H1 (cell line): Measurements from ENCODE around the gene PKMYT1. TPM values are rescaled to one million over a fixed set of nuclear protein-coding genes. Genes with fewer than 3 reads are reported as not detected.

Experiments used
- CTCF ChIA-PET: fragments of 300-600 bp; sonication (Branson Sonifier 250); formaldehyde crosslinking; loops from one replicate; lab custom pipeline; 2021; ENCODE audit not compliant: partially characterized antibody; lab: Charles Lee
- POLR2A ChIA-PET: fragments of 300-600 bp; sonication (Branson Sonifier 250); formaldehyde crosslinking; loops from one replicate; lab custom pipeline; 2021; ENCODE audit warnings: inconsistent platforms; ENCODE audit not compliant: partially characterized antibody; lab: Charles Lee
- DNase-seq, 2 experiments: peaks; one replicate each; pipeline versions ENCODE4 v3.0.0 to v3.0.0-alpha.2; 2010 to 2022; ENCODE audit warnings: low spot score in 2 of 2, low read depth in 1 of 2, mixed read lengths in 1 of 2
- FAIRE-seq: peaks from 2 replicates; lab custom pipeline; 2011; peaks lifted over from hg19 to GRCh38; lab: Jason Lieb, UNC
- H2AFZ ChIP-seq: 2 replicates; pipeline ENCODE4 v1.8.1; 2012; ENCODE audit warnings: low read length, inconsistent platforms
- H2AK5ac ChIP-seq: 2 replicates; pipeline ENCODE4 v1.6.1; 2013; ENCODE audit warnings: low read depth, low read length
- H2BK120ac ChIP-seq: replicated peaks from 2 replicates; pipeline ENCODE3; 2013; ENCODE audit warnings: low read depth, low read length, inconsistent platforms
- H2BK12ac ChIP-seq: 2 replicates; pipeline ENCODE4 v1.6.1; 2013; ENCODE audit warnings: low read depth, low read length
- H2BK15ac ChIP-seq: 2 replicates; pipeline ENCODE4 v1.6.1; 2013; ENCODE audit warnings: low read length
- H2BK20ac ChIP-seq: 2 replicates; pipeline ENCODE4 v1.6.1; 2013; ENCODE audit warnings: low read length
- H2BK5ac ChIP-seq: 2 replicates; pipeline ENCODE4 v1.6.1; 2013; ENCODE audit warnings: low read depth, low read length
- H3K14ac ChIP-seq: 2 replicates; pipeline ENCODE4 v1.6.1; 2013; ENCODE audit warnings: inconsistent platforms; ENCODE audit not compliant: insufficient read length
- H3K18ac ChIP-seq: 2 replicates; pipeline ENCODE4 v1.6.1; 2013; ENCODE audit warnings: low read length; ENCODE audit errors: extremely low read depth
- H3K23ac ChIP-seq: 2 replicates; pipeline ENCODE4 v1.6.1; 2013; ENCODE audit warnings: inconsistent platforms; ENCODE audit not compliant: insufficient read length
- H3K23me2 ChIP-seq: 2 replicates; pipeline ENCODE4 v1.6.1; 2013; ENCODE audit warnings: low read depth, low read length
- H3K27ac ChIP-seq: 2 replicates; pipeline ENCODE4 v1.6.1; 2011; ENCODE audit warnings: low read depth, low read length, inconsistent platforms
- H3K27me3 ChIP-seq, 4 experiments: replicated peaks in 1 of 4; 1 replicate in 1 of 4; 2 replicates in 3 of 4; pipeline versions ENCODE4 v1.6.1 to v1.8.1; 2011 to 2013; ENCODE audit warnings: low read length in 3 of 4, mild to moderate bottlenecking in 3 of 4, inconsistent platforms in 2 of 4, mixed read lengths in 2 of 4, moderate library complexity in 1 of 4; ENCODE audit not compliant: control insufficient read depth in 3 of 4, insufficient read depth in 3 of 4; ENCODE audit errors: extremely low read depth in 1 of 4
- H3K36me3 ChIP-seq, 4 experiments: 2 replicates each; pipeline versions ENCODE4 v1.6.1 to v1.8.1; 2011 to 2013; ENCODE audit warnings: mild to moderate bottlenecking in 4 of 4, low read length in 3 of 4, moderate library complexity in 2 of 4, control low read depth in 1 of 4, inconsistent platforms in 1 of 4; ENCODE audit not compliant: insufficient read depth in 4 of 4, control insufficient read depth in 2 of 4
- H3K4ac ChIP-seq: replicated peaks from 2 replicates; pipeline ENCODE3; 2013; ENCODE audit warnings: low read length, low read depth, mixed read lengths, inconsistent platforms; ENCODE audit not compliant: insufficient read length
- H3K4me1 ChIP-seq, 4 experiments: replicated peaks in 1 of 4; 1 replicate in 1 of 4; 2 replicates in 3 of 4; pipeline versions ENCODE4 v1.6.1 to v1.8.1; 2011 to 2013; ENCODE audit warnings: low read length in 3 of 4, inconsistent platforms in 2 of 4, mixed read lengths in 1 of 4; ENCODE audit not compliant: insufficient read depth in 4 of 4, control insufficient read depth in 3 of 4
- H3K4me2 ChIP-seq, 2 experiments: 2 replicates each; pipeline versions ENCODE4 v1.6.1 to v1.8.1; 2011 to 2013; ENCODE audit warnings: low read depth in 2 of 2, low read length in 2 of 2, control low read depth in 1 of 2, inconsistent platforms in 1 of 2, mild to moderate bottlenecking in 1 of 2; ENCODE audit not compliant: insufficient read depth in 1 of 2
- H3K4me3 ChIP-seq, 4 experiments: fragments of 200-600, 300-600 bp in 1 of 4; sonication (generic), shearing (Covaris generic), sonication (Bioruptor Twin) in 1 of 4; 2 replicates each; pipeline versions ENCODE4 v1.5.1 to v1.8.1; 2011 to 2016; ENCODE audit warnings: low read length in 4 of 4, low read depth in 3 of 4, control low read depth in 2 of 4, inconsistent platforms in 2 of 4, mild to moderate bottlenecking in 2 of 4, mixed read lengths in 1 of 4, moderate library complexity in 1 of 4; ENCODE audit not compliant: insufficient read depth in 2 of 4; ENCODE audit errors: extremely low read depth in 1 of 4
- H3K56ac ChIP-seq: replicated peaks from 2 replicates; pipeline ENCODE3; 2013; ENCODE audit warnings: low read depth, mild to moderate bottlenecking, mixed read lengths, low read length, inconsistent platforms; ENCODE audit not compliant: insufficient read length
- H3K79me1 ChIP-seq: 2 replicates; pipeline ENCODE4 v1.6.1; 2013; ENCODE audit warnings: low read depth, low read length, control low read depth
- H3K79me2 ChIP-seq, 2 experiments: 2 replicates each; pipeline versions ENCODE4 v1.6.1 to v1.8.1; 2012 to 2013; ENCODE audit warnings: low read length in 2 of 2, mild to moderate bottlenecking in 2 of 2, inconsistent platforms in 1 of 2; ENCODE audit not compliant: insufficient read depth in 2 of 2, control insufficient read depth in 1 of 2
- H3K9ac ChIP-seq, 4 experiments: replicated peaks in 1 of 4; 1 replicate in 1 of 4; 2 replicates in 3 of 4; pipeline versions ENCODE4 v1.6.1 to v1.8.1; 2011 to 2013; ENCODE audit warnings: low read depth in 3 of 4, low read length in 3 of 4, control low read depth in 2 of 4, mild to moderate bottlenecking in 2 of 4, moderate library complexity in 2 of 4, inconsistent platforms in 1 of 4; ENCODE audit errors: extremely low read depth in 1 of 4
- H3K9me3 ChIP-seq, 2 experiments: 2 replicates each; pipeline versions ENCODE4 v1.6.1 to v1.8.1; 2012 to 2013; ENCODE audit warnings: mild to moderate bottlenecking in 2 of 2, moderate library complexity in 2 of 2, control low read depth in 1 of 2, inconsistent platforms in 1 of 2, low read depth in 1 of 2, low read length in 1 of 2, mixed read lengths in 1 of 2; ENCODE audit not compliant: insufficient read depth in 2 of 2
- H4K20me1 ChIP-seq, 2 experiments: replicated peaks in 1 of 2; 2 replicates each; pipeline versions ENCODE3 to v1.8.1; 2011 to 2013; ENCODE audit warnings: inconsistent platforms in 2 of 2, low read length in 2 of 2, mild to moderate bottlenecking in 1 of 2; ENCODE audit not compliant: insufficient read depth in 2 of 2, control insufficient read depth in 1 of 2
- H4K5ac ChIP-seq: 2 replicates; pipeline ENCODE4 v1.6.1; 2013; ENCODE audit warnings: low read length, low read depth, mixed read lengths, inconsistent platforms; ENCODE audit not compliant: insufficient read length
- H4K8ac ChIP-seq: 2 replicates; pipeline ENCODE4 v1.8.0; 2013; ENCODE audit warnings: mild to moderate bottlenecking, moderate library complexity, low read length, inconsistent platforms; ENCODE audit not compliant: insufficient read depth; ENCODE audit errors: extremely low read depth
- H4K91ac ChIP-seq: replicated peaks from 2 replicates; pipeline ENCODE3; 2013; ENCODE audit warnings: low read length, mixed read lengths, inconsistent platforms; ENCODE audit not compliant: insufficient read length
- CHD2 ChIP-seq: IDR thresholded peaks from 2 replicates; pipeline ENCODE4 v1.6.1; 2012; ENCODE audit warnings: low read length, improper control_type of control experiment
- EP300 ChIP-seq, 2 experiments: IDR thresholded peaks; 1 replicate in 1 of 2; 2 replicates in 1 of 2; pipeline ENCODE4 v1.6.1; 2011 to 2012; ENCODE audit warnings: low read depth in 2 of 2, low read length in 2 of 2, mild to moderate bottlenecking in 2 of 2, borderline replicate concordance in 1 of 2, inconsistent platforms in 1 of 2, moderate library complexity in 1 of 2
- PHF8 ChIP-seq: fragments of 200-600 bp; sonication (generic); conservative IDR thresholded peaks from 2 replicates; pipeline ENCODE4 v1.7.1; 2012; ENCODE audit warnings: low read depth, mild to moderate bottlenecking, inconsistent platforms, low read length, moderate library complexity
- POLR2A ChIP-seq, 2 experiments: IDR thresholded peaks; 1 replicate in 1 of 2; 2 replicates in 1 of 2; pipeline ENCODE4 v1.6.1; 2011; ENCODE audit warnings: low read depth in 2 of 2, low read length in 2 of 2, mild to moderate bottlenecking in 2 of 2; ENCODE audit errors: control extremely low read depth in 1 of 2
- RBBP5 ChIP-seq: IDR thresholded peaks from 2 replicates; pipeline ENCODE4 v1.7.1; 2012; ENCODE audit warnings: low read depth, mild to moderate bottlenecking, inconsistent platforms, low read length, moderate library complexity, borderline replicate concordance
- ZNF274 ChIP-seq: IDR thresholded peaks from 2 replicates; pipeline ENCODE4 v1.7.0; 2012; ENCODE audit warnings: low read length, borderline replicate concordance; ENCODE audit errors: extremely low read depth
- WGBS, 2 experiments: shearing (Covaris generic) in 1 of 2; methylation state at CpG; one replicate each; pipeline versions ENCODE4 v1.1.6 to v1.1.7; 2013 to 2015; ENCODE audit warnings: low lambda C conversion rate in 2 of 2, mixed read lengths in 2 of 2, inconsistent platforms in 1 of 2, low coverage in 1 of 2, missing lambda C conversion rate in 1 of 2; ENCODE audit not compliant: insufficient replicate concordance in 2 of 2, insufficient coverage in 1 of 2, insufficient read length in 1 of 2; ENCODE audit errors: extremely low coverage in 1 of 2, missing lambda C conversion rate in 1 of 2; 5-methylcytosine and 5-hydroxymethylcytosine counted together
- polyA plus RNA-seq, 7 experiments: library from polyadenylated mRNA; depleted of rRNA in 3 of 7; stranded (reverse) in 5 of 7; unstranded in 2 of 7; fragments of >200 nt in 5 of 7; fragments of 200-250 nt in 2 of 7; gene quantifications; 1 replicate in 5 of 7; 2 replicates in 1 of 7; 4 replicates in 1 of 7; pipeline versions ENCODE4 v1.2.1 to v1.2.3, GENCODE V29; 2011 to 2013; ENCODE audit warnings: missing spikeins in 2 of 7, mixed read lengths in 2 of 7
- total RNA-seq: library from RNA; stranded (reverse); fragmentation: NEBNext Ultra II Directional; extraction: Animal tissue kit (Norgen Biotek cat#: 25700); gene quantifications from 2 replicates; pipeline ENCODE4 v1.2.1, GENCODE V29; 2021

The PKMYT1 gene
- total and polyA plus RNA-seq, 2 of the 8 experiments (the other 6 are each of a cell fraction or from before 2014, with no cell fraction given) = 74.7 to 85.2 TPM

- Histone ChIP-seq H3K9me3 (no peaks in the 10 kb centered on the region), H3K4ac (no peak overlapping the region), H2AFZ (no peak overlapping the region), H3K4me3 (no peak overlapping the region), H4K91ac (no peak overlapping the region), H3K79me2 (peaks cover 0 to 3% of the 10 kb centered on the region in 2 experiments; a peak in 1 of 4 replicates), H3K4me2 (no peak overlapping the region), H3K23me2 (peaks cover 17% of the 10 kb centered on the region; the same call in 1 of the 2 replicates), H3K36me3 (peaks cover 0 to 19% (median 11%) of the 10 kb centered on the region in 4 experiments; a peak in 7 of 8 replicates), H2BK5ac (no peak overlapping the region), H3K27ac (no peak overlapping the region), H3K9ac (no peak overlapping the region), H3K14ac (no peak overlapping the region), H2BK15ac (no peak overlapping the region), H3K4me1 (peaks cover 0 to 23% (median 20%) of the 10 kb centered on the region in 4 experiments; a peak in 6 of 7 replicates), H2BK20ac (no peak overlapping the region), H3K23ac (no peak overlapping the region), H2AK5ac (no peak overlapping the region), H4K5ac (no peak overlapping the region), H2BK12ac (no peak overlapping the region), H4K20me1 (peaks cover 9 to 26% of the 10 kb centered on the region in 2 experiments), H3K27me3 (no peaks in the 10 kb centered on the region), H2BK120ac (no peak overlapping the region), H3K56ac (no peak overlapping the region), H3K79me1 (no peaks in the 10 kb centered on the region), H4K8ac (no peak overlapping the region; the same call in 1 of the 2 replicates), H3K18ac (no peak overlapping the region)
- FAIRE-seq (no peak), DNase-seq (no peak)
- CTCF ChIA-PET = interaction anchor here (0.7 to 23.8 kb wide), 6 partner anchors 10 to 128 kb away, joined by 3 to 639 read pairs (median 4); partner anchors contain the start of gene CLDN9
- 85% methylated on average over 18 of the region's 18 CpGs; no CpG with 5 or more reads in 1 of the 2 experiments for WGBS, 2 experiments
- POLR2A ChIA-PET = interaction anchor here (0.5 to 35.7 kb wide), 12 partner anchors 4 to 145 kb away, joined by 3 to 1808 read pairs (median 53); partner anchors contain the start of genes BICDL2, CLDN6, CLDN9 and HCFC1R1
- TF ChIP-seq POLR2A (IDR thresholded peaks at IDR 0.05; ENCODE audit: control extremely low read depth in 1 of 2, low read depth in 2 of 2, low read length in 2 of 2) = no peak; a peak in 1 of 3 replicates
- no peak for TF ChIP-seq ZNF274
- no peak for TF ChIP-seq EP300 (IDR thresholded peaks at IDR 0.05; ENCODE audit: borderline replicate concordance in 1 of 2, low read depth in 2 of 2, low read length in 2 of 2)
- TF ChIP-seq PHF8 = no peak
- TF ChIP-seq CHD2 = no peak
- no peak for TF ChIP-seq RBBP5
These were observed 45.1 kb upstream of the PKMYT1 start for GRCh38 chr16:3025032-3026002.
